Smooth muscle cell (in vitro differentiated cells): Measurements from ENCODE around the gene PDLIM7. TPM values are rescaled to one million over a fixed set of nuclear protein-coding genes. Genes with fewer than 3 reads are reported as not detected.

Experiments
- DNase-seq: peaks from one replicate; lab custom pipeline; 2025; ENCODE audit not compliant: unreplicated experiment; lab: John Stamatoyannopoulos, UW
- H2AFZ ChIP-seq: fragments of 200-600 bp; sonication (generic); 2 replicates; pipeline ENCODE4 v1.6.0; 2016; ENCODE audit warnings: antibody characterized with exemption, low read depth, mild to moderate bottlenecking
- H3F3A ChIP-seq: fragments of 200-600 bp; sonication (generic); 2 replicates; pipeline ENCODE4 v1.6.0; 2017; ENCODE audit warnings: antibody characterized with exemption, low read depth
- H3K27ac ChIP-seq: fragments of 200-600 bp; sonication (generic); 2 replicates; pipeline ENCODE4 v1.5.1; 2016; ENCODE audit warnings: low read depth, mild to moderate bottlenecking
- H3K27me3 ChIP-seq: fragments of 200-600 bp; sonication (generic); 2 replicates; pipeline ENCODE4 v1.6.1; 2016; ENCODE audit warnings: low read depth, mild to moderate bottlenecking
- H3K36me3 ChIP-seq: fragments of 200-600 bp; sonication (generic); 2 replicates; pipeline ENCODE4 v1.5.1; 2016; ENCODE audit warnings: low read depth
- H3K4me1 ChIP-seq: fragments of 200-600 bp; sonication (generic); 2 replicates; pipeline ENCODE4 v1.5.1; 2016; ENCODE audit warnings: low read depth
- H3K4me2 ChIP-seq: fragments of 200-600 bp; sonication (generic); 2 replicates; pipeline ENCODE4 v1.6.0; 2016; ENCODE audit warnings: mild to moderate bottlenecking
- H3K4me3 ChIP-seq: fragments of 200-600 bp; sonication (generic); 2 replicates; pipeline ENCODE4 v1.5.1; 2016; ENCODE audit warnings: mild to moderate bottlenecking
- H3K79me2 ChIP-seq: fragments of 200-600 bp; sonication (generic); 2 replicates; pipeline ENCODE4 v1.6.0; 2016; ENCODE audit warnings: low read depth, mild to moderate bottlenecking
- H3K9ac ChIP-seq: fragments of 200-600 bp; sonication (generic); 2 replicates; pipeline ENCODE4 v1.6.0; 2016; ENCODE audit warnings: low read depth
- H3K9me3 ChIP-seq: fragments of 200-600 bp; sonication (generic); replicated peaks from 2 replicates; pipeline ENCODE4 v1.5.1; 2016; ENCODE audit warnings: low read depth
- H4K20me1 ChIP-seq: fragments of 200-600 bp; sonication (generic); 2 replicates; pipeline ENCODE4 v1.6.0; 2016; ENCODE audit warnings: low read depth
- WGBS: methylation state at CpG from one replicate; pipeline ENCODE4 v1.1.7; 2016; ENCODE audit warnings: low lambda C conversion rate; 5-methylcytosine and 5-hydroxymethylcytosine counted together
- polyA plus RNA-seq: library from polyadenylated mRNA; unstranded; fragments of >200 nt; fragmentation: Nextera tagmentation; extraction: Ambion mirVana; gene quantifications from 2 replicates; pipeline ENCODE4 v1.2.1, GENCODE V29; 2016
- total RNA-seq: library from RNA; depleted of rRNA; stranded (reverse); fragments of >200 nt; gene quantifications from 2 replicates; pipeline ENCODE4 v1.2.3, GENCODE V29; 2014
- TF ChIP-seq, protein P1 (sequence below): fragments of 200-600 bp; sonication (generic); IDR thresholded peaks from 2 replicates; pipeline ENCODE4 v1.5.1; 2017; ENCODE audit warnings: borderline replicate concordance, mild to moderate bottlenecking, antibody characterized with exemption; ENCODE audit not compliant: insufficient read depth, poor library complexity, severe bottlenecking

The PDLIM7 gene
- total and polyA plus RNA-seq, 2 experiments from 2014 or later, result 235 to 511 TPM

GRCh38 chr5:177467436-177467835, 30.0 kb downstream of the PDLIM7 start:
- 95% methylated on average over 26 of the region's 31 CpGs for WGBS

DNA sequence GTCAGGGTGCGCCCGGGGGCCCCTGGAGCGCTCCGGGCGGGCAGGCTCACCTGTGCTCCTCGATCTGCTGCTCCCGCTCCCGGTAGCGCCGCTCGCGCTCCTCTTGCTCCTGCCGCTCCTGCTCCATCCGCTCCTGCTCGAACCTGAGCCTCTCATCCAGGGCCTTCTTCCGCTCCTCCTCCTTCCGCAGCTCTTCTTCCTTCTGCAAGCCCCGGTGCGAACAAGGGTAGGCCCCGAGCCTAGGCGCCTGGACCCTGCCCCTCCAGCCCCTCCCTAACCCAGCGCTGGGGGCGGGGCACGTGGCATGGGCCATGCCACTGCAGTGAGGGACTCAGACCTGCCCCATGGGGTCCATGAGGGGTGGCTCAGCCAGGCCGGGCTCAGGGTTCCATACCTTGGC, 30.5 kb downstream of the PDLIM7 start:
- Histone ChIP-seq H3K27me3 (no peaks in the 10 kb centered on the region), H3K4me3 (no peak overlapping the region), H3F3A (peaks cover 15% of the 10 kb centered on the region), H2AFZ (no peak overlapping the region), H3K9ac (no peak overlapping the region), H3K4me1 (peaks cover 17% of the 10 kb centered on the region), H3K4me2 (no peak overlapping the region), H3K27ac (no peak overlapping the region), H3K79me2 (peaks cover 51% of the 10 kb centered on the region), H4K20me1 (peaks cover 99% of the 10 kb centered on the region), H3K36me3 (peaks cover 4% of the 10 kb centered on the region), H3K9me3 (no peaks in the 10 kb centered on the region)
- WGBS, result 97% methylated on average over 25 of the region's 25 CpGs
- TF ChIP-seq, protein P1, sequence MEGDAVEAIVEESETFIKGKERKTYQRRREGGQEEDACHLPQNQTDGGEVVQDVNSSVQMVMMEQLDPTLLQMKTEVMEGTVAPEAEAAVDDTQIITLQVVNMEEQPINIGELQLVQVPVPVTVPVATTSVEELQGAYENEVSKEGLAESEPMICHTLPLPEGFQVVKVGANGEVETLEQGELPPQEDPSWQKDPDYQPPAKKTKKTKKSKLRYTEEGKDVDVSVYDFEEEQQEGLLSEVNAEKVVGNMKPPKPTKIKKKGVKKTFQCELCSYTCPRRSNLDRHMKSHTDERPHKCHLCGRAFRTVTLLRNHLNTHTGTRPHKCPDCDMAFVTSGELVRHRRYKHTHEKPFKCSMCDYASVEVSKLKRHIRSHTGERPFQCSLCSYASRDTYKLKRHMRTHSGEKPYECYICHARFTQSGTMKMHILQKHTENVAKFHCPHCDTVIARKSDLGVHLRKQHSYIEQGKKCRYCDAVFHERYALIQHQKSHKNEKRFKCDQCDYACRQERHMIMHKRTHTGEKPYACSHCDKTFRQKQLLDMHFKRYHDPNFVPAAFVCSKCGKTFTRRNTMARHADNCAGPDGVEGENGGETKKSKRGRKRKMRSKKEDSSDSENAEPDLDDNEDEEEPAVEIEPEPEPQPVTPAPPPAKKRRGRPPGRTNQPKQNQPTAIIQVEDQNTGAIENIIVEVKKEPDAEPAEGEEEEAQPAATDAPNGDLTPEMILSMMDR, result no peak
- no peak for DNase-seq

More at GRCh38 chr5:177467436-177467835, 30.0 kb downstream of the PDLIM7 start:
- H3K9me3 ChIP-seq, result no peaks in the 10 kb centered on the region
- peaks cover 15% of the 10 kb centered on the region for H3F3A ChIP-seq
- H3K9ac ChIP-seq, result no peak overlapping the region
- H2AFZ ChIP-seq, result no peak overlapping the region
- H3K27me3 ChIP-seq, result no peaks in the 10 kb centered on the region
- H3K4me2 ChIP-seq, result no peak overlapping the region
- DNase-seq, result no peak
- no peak overlapping the region for H3K4me3 ChIP-seq
- H3K4me1 ChIP-seq, result peaks cover 23% of the 10 kb centered on the region
- TF ChIP-seq, protein P1, result no peak
- H4K20me1 ChIP-seq, result peaks cover 99% of the 10 kb centered on the region
- H3K79me2 ChIP-seq, result peaks cover 57% of the 10 kb centered on the region
- H3K36me3 ChIP-seq, result peaks cover 4% of the 10 kb centered on the region
- no peak overlapping the region for H3K27ac ChIP-seq

- H3K4me3 ChIP-seq, result no peak overlapping the region
- peaks cover under 1% of the 10 kb centered on the region for H3K4me1 ChIP-seq
- H2AFZ ChIP-seq, result no peak overlapping the region
- no peaks in the 10 kb centered on the region for H3K9me3 ChIP-seq
- no peak overlapping the region for H3K4me2 ChIP-seq
- H3K27ac ChIP-seq, result no peak overlapping the region
- TF ChIP-seq, protein P1, result no peak
- peaks cover 4% of the 10 kb centered on the region for H3K36me3 ChIP-seq
- 95% methylated on average over 11 of the region's 11 CpGs for WGBS
- H3K27me3 ChIP-seq, result no peaks in the 10 kb centered on the region
- peaks cover 33% of the 10 kb centered on the region for H3K79me2 ChIP-seq
- no peak overlapping the region for H3K9ac ChIP-seq
- H4K20me1 ChIP-seq, result peaks cover 97% of the 10 kb centered on the region
- DNase-seq, result no peak
- peaks cover 23% of the 10 kb centered on the region for H3F3A ChIP-seq
Observed at GRCh38 chr5:177465044-177465443, 32.4 kb downstream of the PDLIM7 start.

GRCh38 chr5:177462021-177462670, 35.3 kb downstream of the PDLIM7 start:
- Histone ChIP-seq H3K27me3 (no peaks in the 10 kb centered on the region), H3K36me3 (peaks cover 4% of the 10 kb centered on the region), H4K20me1 (peaks cover 97% of the 10 kb centered on the region), H2AFZ (no peak overlapping the region), H3K4me3 (no peak overlapping the region), H3K79me2 (peaks cover 13% of the 10 kb centered on the region), H3K9ac (no peak overlapping the region), H3K4me2 (no peak overlapping the region), H3K9me3 (no peaks in the 10 kb centered on the region), H3K27ac (no peak overlapping the region), H3K4me1 (peaks cover 2% of the 10 kb centered on the region), H3F3A (peaks cover 35% of the 10 kb centered on the region)
- DNase-seq, result no peak
- WGBS, result 97% methylated on average over 19 of the region's 27 CpGs
- TF ChIP-seq, protein P1, result no peak
